ENCODE results near the gene RGMB. TPM values are rescaled to one million over a fixed set of nuclear protein-coding genes. Genes with fewer than 3 reads are reported as not detected.

The RGMB gene
- total RNA-seq, 1 donor from 2014 or later: 206 TPM

DNA sequence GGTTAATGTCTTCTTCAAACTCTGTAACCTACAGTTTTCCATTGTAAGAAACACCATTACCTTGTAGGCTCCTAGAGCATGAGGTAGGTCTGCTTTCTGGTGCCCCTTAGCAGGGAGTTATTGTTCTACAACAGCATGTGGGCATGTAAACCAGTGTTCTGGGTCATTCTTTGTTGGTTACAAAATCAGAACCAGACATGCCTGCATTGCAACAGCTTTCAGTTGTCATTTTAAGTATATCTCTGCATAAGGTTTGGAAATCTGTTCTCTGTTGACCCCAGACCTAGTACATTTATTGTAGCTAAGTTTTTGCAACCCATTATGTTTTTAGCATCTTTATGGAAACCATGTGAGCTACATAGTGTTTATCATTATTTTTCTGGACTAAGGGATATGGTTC lies 10.9 kb downstream of the RGMB start:
- peak; percentile 0 for DNase-seq (ENCODE audit: low read depth)

DNA sequence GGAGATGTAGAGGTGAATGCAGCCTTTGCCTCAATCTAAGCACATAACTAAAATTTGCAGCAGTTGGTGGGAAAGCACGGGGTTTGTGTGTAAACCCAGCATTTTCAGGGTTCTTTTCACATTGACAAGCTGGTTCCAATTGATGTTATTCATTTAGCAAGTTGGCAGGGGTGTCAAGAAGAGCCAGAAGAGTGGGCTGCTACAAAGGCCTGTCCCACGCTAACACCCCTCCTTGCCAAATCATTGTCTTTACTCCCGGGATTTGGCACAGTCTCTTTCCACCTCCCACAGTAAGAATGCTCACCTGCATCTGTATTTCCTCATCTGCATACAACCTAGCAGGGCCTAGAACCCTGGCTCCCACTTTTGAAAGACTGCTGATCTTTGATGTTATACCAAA lies 11.8 kb downstream of the RGMB start:
- peak; percentile 2 for DNase-seq (ENCODE audit: low read depth)

DNA sequence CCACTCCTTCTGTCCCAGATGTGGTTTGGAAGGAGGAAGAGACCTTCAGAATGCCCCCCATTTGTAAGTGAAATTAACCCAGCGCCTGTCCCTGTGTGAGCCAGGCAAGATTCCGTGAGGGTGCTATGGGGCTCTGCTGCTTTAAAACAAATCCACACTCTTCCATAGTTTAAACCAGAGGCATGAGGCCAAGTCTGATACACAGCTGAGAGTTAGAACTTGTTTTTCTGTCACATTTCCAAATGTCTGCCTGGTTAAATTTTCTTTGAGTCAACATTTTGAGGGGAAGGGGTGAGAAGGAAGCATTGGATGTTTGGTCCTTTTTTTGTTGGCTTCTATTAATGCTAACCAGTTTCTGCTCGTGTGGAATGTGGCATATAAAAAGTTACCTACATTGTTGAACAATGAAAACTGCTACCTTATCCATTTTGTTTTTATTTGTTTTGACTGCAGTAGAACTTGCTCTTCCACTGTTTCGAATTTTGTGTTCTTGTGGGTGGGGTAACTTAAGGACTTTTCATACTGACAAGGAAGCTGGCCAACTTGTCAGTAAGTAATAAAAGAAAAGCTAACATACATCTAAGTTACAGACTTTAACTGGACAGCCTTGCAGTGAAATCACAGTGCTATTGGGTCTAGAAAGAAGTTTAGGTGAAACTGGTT lies 12.9 kb downstream of the RGMB start:
- peak; percentile 33 for DNase-seq (ENCODE audit: low read depth)

DNA sequence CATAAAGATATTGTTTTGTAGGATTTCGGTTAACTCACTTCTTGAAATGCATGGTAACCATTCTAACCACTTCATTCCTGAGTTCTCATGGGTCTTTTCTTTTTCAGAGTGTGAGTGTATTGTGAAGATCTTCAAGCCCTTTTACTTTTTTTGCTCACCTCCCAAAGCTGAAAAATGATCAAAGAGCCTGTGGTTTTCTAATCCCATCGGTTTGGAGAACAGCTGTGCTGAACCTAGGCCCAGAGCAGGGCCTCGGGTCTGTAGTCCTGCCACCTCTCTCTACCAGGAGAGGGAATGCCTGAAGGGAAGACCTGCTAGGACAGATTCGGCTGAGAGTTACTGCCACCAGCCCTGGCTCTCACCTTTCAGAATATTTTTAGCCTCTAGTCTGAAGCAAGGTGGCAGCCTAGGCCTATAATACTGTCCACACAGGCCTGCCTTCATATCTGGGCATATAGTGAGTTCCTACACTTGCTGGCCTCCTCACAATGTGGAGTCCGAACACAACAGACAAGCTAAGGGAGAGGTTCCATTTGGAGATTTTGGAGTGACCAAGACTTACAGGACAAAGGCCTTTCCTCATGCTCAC lies 13.8 kb downstream of the RGMB start:
- peak; percentile 80 for DNase-seq (ENCODE audit: low read depth)

- DNase-seq (ENCODE audit: low read depth): peak; percentile 1
Measured at GRCh38 chr5:98789029-98789428, 15.6 kb downstream of the RGMB start.

DNA sequence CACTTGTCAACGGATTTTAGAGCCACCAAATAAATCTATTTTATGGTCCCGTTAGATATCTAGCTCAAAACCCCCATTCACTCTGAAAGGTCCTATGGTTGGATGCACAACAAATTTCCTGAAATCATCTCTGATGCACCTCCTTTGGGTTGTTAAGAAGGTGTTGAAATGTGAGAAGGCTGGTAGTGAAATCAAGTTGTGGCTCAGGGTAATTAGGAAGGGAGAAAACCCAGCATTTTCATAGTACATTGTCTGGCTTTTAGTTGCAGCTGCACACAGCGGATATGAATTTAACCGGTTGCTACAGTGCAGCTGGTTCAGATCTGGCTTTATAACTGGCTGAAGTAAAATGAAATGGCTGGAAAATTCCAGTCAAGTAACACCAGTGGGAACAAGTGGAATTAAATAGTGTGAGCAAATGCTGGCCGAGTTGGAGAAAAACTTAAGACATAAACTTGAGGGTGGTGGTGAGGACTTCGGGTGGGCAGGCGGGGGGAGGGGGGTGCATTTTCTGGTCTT lies 17.6 kb downstream of the RGMB start:
- peak; percentile 23 for DNase-seq (ENCODE audit: low read depth)

- peak; percentile 10 for DNase-seq (ENCODE audit: low read depth)
Measured at GRCh38 chr5:98791898-98792580, 18.6 kb downstream of the RGMB start.

- DNase-seq (ENCODE audit: low read depth): peak; percentile 18
Measured at GRCh38 chr5:98793223-98793622, 19.8 kb downstream of the RGMB start.

DNA sequence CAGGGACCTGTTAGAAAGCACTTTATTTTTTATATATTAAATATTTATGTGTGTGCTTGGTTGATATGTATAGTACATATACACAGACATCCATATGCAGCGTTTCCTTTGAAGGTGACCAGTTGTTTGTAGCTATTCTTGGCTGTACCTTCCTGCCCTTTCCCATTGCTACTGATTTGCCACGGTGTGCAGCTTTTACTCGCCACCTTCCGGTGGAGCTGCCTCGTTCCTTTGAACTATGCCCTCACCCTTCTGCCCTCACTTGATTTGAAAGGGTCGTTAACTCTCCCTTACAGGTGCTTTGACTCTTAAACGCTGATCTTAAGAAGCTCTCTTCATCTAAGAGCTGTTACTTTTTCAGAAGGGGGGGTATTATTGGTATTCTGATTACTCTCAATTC lies 20.5 kb downstream of the RGMB start:
- DNase-seq (ENCODE audit: low read depth): no peak

- peak; percentile 9 for DNase-seq (ENCODE audit: low read depth)
Measured at GRCh38 chr5:98794414-98795080, 21.1 kb downstream of the RGMB start.

- DNase-seq (ENCODE audit: low read depth): peak; percentile 9
Measured at GRCh38 chr5:98795243-98795642, 21.8 kb downstream of the RGMB start.

GRCh38 chr5:98796197-98796972 lies 22.9 kb downstream of the RGMB start:
- DNase-seq (ENCODE audit: low read depth): peak; percentile 71

- DNase-seq (ENCODE audit: low read depth): peak; percentile 28
Measured at GRCh38 chr5:98798371-98798770, 24.9 kb downstream of the RGMB start.

- no peak for DNase-seq (ENCODE audit: low read depth)
Measured at GRCh38 chr5:98798847-98799246, 25.4 kb downstream of the RGMB start.

DNA sequence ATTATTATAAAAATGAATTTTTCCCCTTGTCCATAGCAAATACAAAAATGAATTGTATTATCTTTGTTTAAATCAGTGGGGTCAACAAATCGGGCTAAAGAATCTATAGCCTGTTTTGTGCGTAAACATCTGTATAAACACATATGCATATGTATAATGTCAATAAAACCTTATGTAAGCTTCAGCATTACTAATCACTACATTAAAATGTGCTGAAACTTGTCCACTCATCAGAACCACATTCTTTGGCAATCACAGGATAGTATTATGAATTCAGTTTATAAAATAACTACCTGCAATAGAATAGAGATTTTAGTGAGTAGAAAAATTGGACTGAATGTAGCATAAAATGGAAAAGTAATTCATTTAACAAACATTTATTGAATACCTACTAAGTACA lies 30.6 kb downstream of the RGMB start:
- no peak for DNase-seq (ENCODE audit: low read depth)

GRCh38 chr5:98805070-98805469 lies 31.6 kb downstream of the RGMB start:
- no peak for DNase-seq (ENCODE audit: low read depth)

DNA sequence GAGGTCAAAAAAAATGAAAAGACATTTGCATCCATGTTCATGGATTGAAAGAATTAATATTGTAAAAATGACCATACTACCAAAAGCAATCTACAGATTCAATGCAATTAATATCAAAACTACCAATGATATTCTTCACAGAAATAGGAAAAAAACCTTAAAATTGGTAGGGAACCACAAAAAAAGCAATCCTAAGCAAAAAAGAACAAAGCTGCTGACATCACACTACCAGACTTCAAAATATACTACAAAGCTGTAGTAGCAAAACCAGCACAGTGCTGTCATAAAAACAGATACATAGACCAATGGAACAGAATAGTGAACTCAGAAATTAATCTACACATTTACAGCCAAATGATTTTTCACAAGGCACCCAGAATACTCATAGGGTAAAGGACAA lies 34.3 kb downstream of the RGMB start:
- no peak for DNase-seq (ENCODE audit: low read depth)

- DNase-seq (ENCODE audit: low read depth): no peak
Measured at GRCh38 chr5:98810206-98810605, 36.7 kb downstream of the RGMB start.

DNA sequence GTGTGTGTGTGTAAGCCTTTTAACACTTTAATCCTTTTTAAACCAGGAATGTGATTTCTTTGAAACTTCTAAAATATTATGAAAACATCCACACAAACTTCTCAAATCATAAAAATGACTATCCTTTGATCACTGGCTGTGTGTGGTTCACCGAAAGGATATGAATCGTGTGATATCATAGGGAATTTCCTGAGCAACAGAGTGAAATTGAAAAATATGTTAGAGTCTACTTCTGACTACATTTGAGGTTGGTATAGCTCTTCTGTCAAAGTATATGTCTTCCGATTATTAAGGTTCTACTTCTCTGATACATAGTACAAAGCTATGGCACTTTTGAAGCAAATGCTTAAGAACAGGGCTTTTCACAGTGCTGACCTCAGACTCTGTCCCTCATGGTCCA lies 40.3 kb downstream of the RGMB start:
- no peak for DNase-seq (ENCODE audit: low read depth)

DNA sequence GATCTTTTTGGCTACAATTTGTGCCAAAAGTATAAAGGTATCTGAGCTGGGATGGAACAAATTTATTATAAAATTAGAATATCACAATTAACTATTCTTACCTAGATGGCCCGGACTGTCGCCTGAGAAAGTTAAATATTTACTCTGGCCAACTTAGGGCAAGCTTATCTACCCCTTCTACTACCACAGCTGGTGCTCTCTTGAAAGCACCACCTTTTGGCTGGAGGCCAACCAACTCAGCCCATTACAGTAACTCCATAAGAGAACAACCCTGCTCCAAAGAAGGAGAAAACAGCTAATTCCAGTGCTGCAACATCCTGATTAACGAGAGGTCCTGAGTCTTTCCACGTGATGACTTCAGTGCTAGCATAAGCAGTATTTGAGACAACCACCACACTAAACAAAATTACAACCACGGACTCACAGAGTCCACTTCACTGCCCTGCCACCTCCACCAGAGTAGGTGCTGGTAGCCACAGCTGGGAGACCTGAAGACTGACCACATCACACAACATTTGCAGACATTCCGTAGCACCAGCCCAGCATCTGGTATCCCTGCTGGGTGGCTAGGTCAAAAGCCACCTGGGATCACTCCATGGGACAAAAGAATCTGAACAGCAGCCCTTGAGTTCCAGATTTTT lies 43.2 kb downstream of the RGMB start:
- DNase-seq (ENCODE audit: low read depth): no peak

All from myocyte (in vitro differentiated cells).